Esophagus squamous epithelium (tissue), 5 donors: Measurements from ENCODE around the gene CDC16. TPM values are rescaled to one million over a fixed set of nuclear protein-coding genes. Genes with fewer than 3 reads are reported as not detected.
"Not testable (repeated sequence)": the region's sequence is repeated elsewhere in the genome, so short reads cannot be mapped to it uniquely, and the experiment has no call there.

Experiments used
- DNase-seq: peaks from one replicate; lab custom pipeline; 2025; lab: John Stamatoyannopoulos, UW
- H3K27ac ChIP-seq, 4 donors: fragments of 200-600 bp; sonication (generic); one replicate each; pipeline ENCODE4 v1.5.1; 2016 to 2019; ENCODE audit warnings: mild to moderate bottlenecking in 1 of 4
- H3K27me3 ChIP-seq, 4 donors: fragments of 200-600 bp; sonication (generic); 1 replicate in 3 of 4; 2 replicates in 1 of 4; pipeline versions ENCODE4 v1.5.1 to v1.6.0; 2017 to 2021; ENCODE audit warnings: antibody characterized with exemption in 1 of 4
- H3K36me3 ChIP-seq, 3 donors: fragments of 200-600 bp; sonication (generic); one replicate each; pipeline ENCODE4 v1.5.1; 2016 to 2019
- H3K4me1 ChIP-seq, 3 donors: fragments of 200-600 bp; sonication (generic); one replicate each; pipeline ENCODE4 v1.5.1; 2017 to 2019
- H3K4me3 ChIP-seq, 4 donors: fragments of 200-600 bp; sonication (generic); 1 replicate in 3 of 4; 2 replicates in 1 of 4; pipeline ENCODE4 v1.5.1; 2016 to 2019; ENCODE audit warnings: mild to moderate bottlenecking in 2 of 4, moderate library complexity in 1 of 4
- H3K9me3 ChIP-seq, 3 donors: fragments of 200-600 bp; sonication (generic); one replicate each; pipeline ENCODE4 v1.5.1; 2016 to 2019
- CTCF ChIP-seq, 6 experiments: fragments of 450-650 bp in 4 of 6; fragments of 200-600 bp in 2 of 6; sonication (generic) in 2 of 6; IDR thresholded peaks; one replicate each; pipeline ENCODE4 v1.5.1; 2016 to 2019; ENCODE audit warnings: antibody characterized with exemption in 6 of 6, mild to moderate bottlenecking in 4 of 6, moderate library complexity in 4 of 6
- POLR2A ChIP-seq, 4 donors: fragments of 450-650 bp; IDR thresholded peaks; one replicate each; pipeline ENCODE4 v1.6.1; 2017; ENCODE audit warnings: antibody characterized with exemption in 4 of 4, mild to moderate bottlenecking in 4 of 4, moderate library complexity in 3 of 4
- whole genome bisulfite sequencing, 2 donors: methylation state at CpG; one replicate each; pipeline ENCODE4 v1.1.5; 2018; 5-methylcytosine and 5-hydroxymethylcytosine counted together
- intact Hi-C: fragments of 100-400 bp; cut with DNase I; formaldehyde crosslinking; loops from one replicate; pipeline ENCODE4 v1.15.0; 2022
- total RNA-seq, 4 donors: library from RNA; depleted of rRNA; stranded (reverse); fragments of >200 nt; gene quantifications; one replicate each; pipeline ENCODE4 v1.1.0, GENCODE V29; 2016
- donor health status: DM: yes; HTN: yes; CAD: no.

The CDC16 gene
- total RNA-seq, 4 donors from 2014 or later = 22.9 to 40.2 (median 30.2) TPM

- intact Hi-C loops = no loop called here
- H3K4me3 ChIP-seq = no peak overlapping the region
- no peak for TF ChIP-seq POLR2A (IDR thresholded peaks at IDR 0.05)
- no peak for TF ChIP-seq CTCF (IDR thresholded peaks at IDR 0.05)
- H3K27me3 ChIP-seq = peaks cover 0 to 34% (median 0%) of the 10 kb centered on the region in 4 donors
- no peak for DNase-seq
- 80 to 91% methylated on average over 2 to 7 of the region's 47 CpGs for WGBS, 2 donors
- no peaks in the 10 kb centered on the region for H3K9me3 ChIP-seq
- H3K4me1 ChIP-seq = no peaks in the 10 kb centered on the region
- H3K27ac ChIP-seq = no peak overlapping the region
- H3K36me3 ChIP-seq = no peaks in the 10 kb centered on the region
Observed at GRCh38 chr13:114198556-114198955, 36.1 kb upstream of the CDC16 start.

GRCh38 chr13:114199526-114199925 lies 35.2 kb upstream of the CDC16 start:
- no CpG with 5 or more reads among the region's 75 CpGs for WGBS, 2 donors
- DNase-seq, H3K36me3 ChIP-seq, H3K9me3 ChIP-seq, intact Hi-C loops, H3K27ac ChIP-seq, H3K4me1 ChIP-seq: not testable (repeated sequence)
- H3K4me3 ChIP-seq = peak overlapping the region in 1 of 4 donors; percentile 41
- H3K27me3 ChIP-seq = peaks cover 0 to 34% (median 0%) of the 10 kb centered on the region in 4 donors

GRCh38 chr13:114199954-114200353 lies 34.7 kb upstream of the CDC16 start:
- Histone ChIP-seq H3K27me3 (peaks cover 0 to 34% (median 0%) of the 10 kb centered on the region in 4 donors), H3K4me3 (peak overlapping the region in 1 of 4 donors; percentile 41), H3K36me3 (no peaks in the 10 kb centered on the region), H3K9me3 (no peaks in the 10 kb centered on the region), H3K27ac (no peak overlapping the region), H3K4me1 (no peaks in the 10 kb centered on the region)
- no CpG with 5 or more reads among the region's 42 CpGs for WGBS, 2 donors
- TF ChIP-seq POLR2A (IDR thresholded peaks at IDR 0.05) = no peak
- no peak for TF ChIP-seq CTCF (IDR thresholded peaks at IDR 0.05)
- DNase-seq = no peak
- intact Hi-C loops = loop anchor here (5.0 kb wide), 1 partner anchor 48 kb away; no protein-coding TSS in a partner anchor

- Histone ChIP-seq H3K9me3 (no peaks in the 10 kb centered on the region), H3K4me3 (peak overlapping the region in 1 of 4 donors; percentile 41), H3K27me3 (peaks cover 0 to 34% (median 0%) of the 10 kb centered on the region in 4 donors), H3K27ac (no peak overlapping the region), H3K4me1 (no peaks in the 10 kb centered on the region), H3K36me3 (no peaks in the 10 kb centered on the region)
- TF ChIP-seq CTCF (IDR thresholded peaks at IDR 0.05) = no peak
- TF ChIP-seq POLR2A (IDR thresholded peaks at IDR 0.05) = no peak
- intact Hi-C loops = loop anchor here (5.0 kb wide), 1 partner anchor 48 kb away; no protein-coding TSS in a partner anchor
- no peak for DNase-seq
- 58 to 80% methylated on average over 5 to 16 of the region's 18 CpGs for WGBS, 2 donors
Observed at GRCh38 chr13:114200399-114200911, 34.2 kb upstream of the CDC16 start.

GRCh38 chr13:114202581-114202980 lies 32.1 kb upstream of the CDC16 start:
- H3K4me1 ChIP-seq = no peaks in the 10 kb centered on the region
- TF ChIP-seq CTCF (IDR thresholded peaks at IDR 0.05) = no peak
- TF ChIP-seq POLR2A (IDR thresholded peaks at IDR 0.05) = no peak
- peaks cover 0 to 31% (median 0%) of the 10 kb centered on the region in 4 donors for H3K27me3 ChIP-seq
- H3K27ac ChIP-seq = no peak overlapping the region
- no peaks in the 10 kb centered on the region for H3K36me3 ChIP-seq
- peaks cover 0 to 10% (median 0%) of the 10 kb centered on the region in 3 donors for H3K9me3 ChIP-seq
- no peak for DNase-seq
- WGBS, 2 donors = 83 to 98% methylated on average over 4 to 5 of the region's 6 CpGs
- intact Hi-C loops = loop anchor here (5.0 kb wide), 1 partner anchor 50 kb away; no protein-coding TSS in a partner anchor
- H3K4me3 ChIP-seq = no peak overlapping the region
